Smooth muscle cell (in vitro differentiated cells): ENCODE data around the gene ARHGAP26. TPM values are rescaled to one million over a fixed set of nuclear protein-coding genes. Genes with fewer than 3 reads are reported as not detected.
A peak's percentile ranks its signal among the peaks of the same experiment; 100 is the strongest.

Experiments used
- DNase-seq: peaks from one replicate; lab custom pipeline; 2025; ENCODE audit not compliant: unreplicated experiment; lab: John Stamatoyannopoulos, UW
- H2AFZ ChIP-seq: fragments of 200-600 bp; sonication (generic); 2 replicates; pipeline ENCODE4 v1.6.0; 2016; ENCODE audit warnings: antibody characterized with exemption, low read depth, mild to moderate bottlenecking
- H3F3A ChIP-seq: fragments of 200-600 bp; sonication (generic); 2 replicates; pipeline ENCODE4 v1.6.0; 2017; ENCODE audit warnings: antibody characterized with exemption, low read depth
- H3K27ac ChIP-seq: fragments of 200-600 bp; sonication (generic); 2 replicates; pipeline ENCODE4 v1.5.1; 2016; ENCODE audit warnings: low read depth, mild to moderate bottlenecking
- H3K27me3 ChIP-seq: fragments of 200-600 bp; sonication (generic); 2 replicates; pipeline ENCODE4 v1.6.1; 2016; ENCODE audit warnings: low read depth, mild to moderate bottlenecking
- H3K36me3 ChIP-seq: fragments of 200-600 bp; sonication (generic); 2 replicates; pipeline ENCODE4 v1.5.1; 2016; ENCODE audit warnings: low read depth
- H3K4me1 ChIP-seq: fragments of 200-600 bp; sonication (generic); 2 replicates; pipeline ENCODE4 v1.5.1; 2016; ENCODE audit warnings: low read depth
- H3K4me2 ChIP-seq: fragments of 200-600 bp; sonication (generic); 2 replicates; pipeline ENCODE4 v1.6.0; 2016; ENCODE audit warnings: mild to moderate bottlenecking
- H3K4me3 ChIP-seq: fragments of 200-600 bp; sonication (generic); 2 replicates; pipeline ENCODE4 v1.5.1; 2016; ENCODE audit warnings: mild to moderate bottlenecking
- H3K79me2 ChIP-seq: fragments of 200-600 bp; sonication (generic); 2 replicates; pipeline ENCODE4 v1.6.0; 2016; ENCODE audit warnings: low read depth, mild to moderate bottlenecking
- H3K9ac ChIP-seq: fragments of 200-600 bp; sonication (generic); 2 replicates; pipeline ENCODE4 v1.6.0; 2016; ENCODE audit warnings: low read depth
- H3K9me3 ChIP-seq: fragments of 200-600 bp; sonication (generic); replicated peaks from 2 replicates; pipeline ENCODE4 v1.5.1; 2016; ENCODE audit warnings: low read depth
- H4K20me1 ChIP-seq: fragments of 200-600 bp; sonication (generic); 2 replicates; pipeline ENCODE4 v1.6.0; 2016; ENCODE audit warnings: low read depth
- WGBS: methylation state at CpG from one replicate; pipeline ENCODE4 v1.1.7; 2016; ENCODE audit warnings: low lambda C conversion rate; 5-methylcytosine and 5-hydroxymethylcytosine counted together
- polyA plus RNA-seq: library from polyadenylated mRNA; unstranded; fragments of >200 nt; fragmentation: Nextera tagmentation; extraction: Ambion mirVana; gene quantifications from 2 replicates; pipeline ENCODE4 v1.2.1, GENCODE V29; 2016
- total RNA-seq: library from RNA; depleted of rRNA; stranded (reverse); fragments of >200 nt; gene quantifications from 2 replicates; pipeline ENCODE4 v1.2.3, GENCODE V29; 2014
- TF ChIP-seq, protein P1 (sequence below): fragments of 200-600 bp; sonication (generic); IDR thresholded peaks from 2 replicates; pipeline ENCODE4 v1.5.1; 2017; ENCODE audit warnings: borderline replicate concordance, mild to moderate bottlenecking, antibody characterized with exemption; ENCODE audit not compliant: insufficient read depth, poor library complexity, severe bottlenecking

The ARHGAP26 gene
- total and polyA plus RNA-seq, 2 experiments from 2014 or later = 2.2 to 5.1 TPM

DNA sequence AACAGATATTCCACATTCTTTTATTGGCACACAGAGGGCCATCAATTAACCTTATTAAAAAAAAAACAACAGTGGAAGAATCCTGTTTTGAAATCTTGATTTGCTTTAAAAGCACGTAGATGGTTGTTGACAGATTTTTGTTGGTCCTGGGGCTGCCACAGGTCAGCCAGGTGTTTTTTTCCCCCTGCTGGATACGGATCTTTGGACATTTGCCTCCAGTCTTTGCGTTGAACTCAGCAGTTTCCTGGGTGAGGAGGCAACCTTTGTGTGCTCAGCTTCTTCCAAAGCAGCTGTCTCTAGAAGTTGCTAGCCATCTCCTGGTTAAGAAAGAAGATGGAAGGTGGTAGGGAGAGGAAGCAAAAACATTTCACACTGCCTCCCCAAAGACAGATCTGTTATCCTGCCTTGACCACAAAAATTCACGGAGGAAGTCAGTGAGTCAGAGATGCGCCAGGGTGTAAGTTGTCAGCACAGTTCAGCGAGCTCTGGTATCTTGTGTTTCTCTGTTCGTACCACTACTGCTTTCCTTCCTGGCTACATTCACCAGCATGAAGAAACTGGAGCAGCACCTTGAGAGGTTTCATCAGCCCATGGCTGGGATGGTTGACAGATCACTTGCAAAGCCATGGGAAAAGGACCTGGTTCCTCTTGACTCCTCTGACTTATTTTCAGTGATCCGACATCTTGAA lies 207.3 kb downstream of the ARHGAP26 start:
- Histone ChIP-seq H4K20me1 (no peaks in the 10 kb centered on the region), H3K27ac (peak overlapping the region; percentile 81), H3K4me1 (peaks cover 13% of the 10 kb centered on the region), H3K9me3 (no peaks in the 10 kb centered on the region), H3K4me3 (no peak overlapping the region), H3K27me3 (no peaks in the 10 kb centered on the region), H3K79me2 (no peaks in the 10 kb centered on the region), H3F3A (peaks cover 17% of the 10 kb centered on the region), H3K36me3 (no peaks in the 10 kb centered on the region), H3K9ac (peak overlapping the region; percentile 32), H2AFZ (no peak overlapping the region), H3K4me2 (peak overlapping the region; percentile 36)
- TF ChIP-seq, protein P1, sequence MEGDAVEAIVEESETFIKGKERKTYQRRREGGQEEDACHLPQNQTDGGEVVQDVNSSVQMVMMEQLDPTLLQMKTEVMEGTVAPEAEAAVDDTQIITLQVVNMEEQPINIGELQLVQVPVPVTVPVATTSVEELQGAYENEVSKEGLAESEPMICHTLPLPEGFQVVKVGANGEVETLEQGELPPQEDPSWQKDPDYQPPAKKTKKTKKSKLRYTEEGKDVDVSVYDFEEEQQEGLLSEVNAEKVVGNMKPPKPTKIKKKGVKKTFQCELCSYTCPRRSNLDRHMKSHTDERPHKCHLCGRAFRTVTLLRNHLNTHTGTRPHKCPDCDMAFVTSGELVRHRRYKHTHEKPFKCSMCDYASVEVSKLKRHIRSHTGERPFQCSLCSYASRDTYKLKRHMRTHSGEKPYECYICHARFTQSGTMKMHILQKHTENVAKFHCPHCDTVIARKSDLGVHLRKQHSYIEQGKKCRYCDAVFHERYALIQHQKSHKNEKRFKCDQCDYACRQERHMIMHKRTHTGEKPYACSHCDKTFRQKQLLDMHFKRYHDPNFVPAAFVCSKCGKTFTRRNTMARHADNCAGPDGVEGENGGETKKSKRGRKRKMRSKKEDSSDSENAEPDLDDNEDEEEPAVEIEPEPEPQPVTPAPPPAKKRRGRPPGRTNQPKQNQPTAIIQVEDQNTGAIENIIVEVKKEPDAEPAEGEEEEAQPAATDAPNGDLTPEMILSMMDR = no peak
- 42% methylated on average over 8 of the region's 8 CpGs for WGBS
- DNase-seq = no peak

GRCh38 chr5:142978252-142978651 lies 208.1 kb downstream of the ARHGAP26 start:
- no peaks in the 10 kb centered on the region for H3K9me3 ChIP-seq
- TF ChIP-seq, protein P1 = no peak
- 98% methylated on average over 2 of the region's 2 CpGs for WGBS
- H3K79me2 ChIP-seq = no peaks in the 10 kb centered on the region
- H3K27me3 ChIP-seq = no peaks in the 10 kb centered on the region
- H3K36me3 ChIP-seq = no peaks in the 10 kb centered on the region
- peak overlapping the region; percentile 81 for H3K27ac ChIP-seq
- H3K4me3 ChIP-seq = no peak overlapping the region
- peak overlapping the region; percentile 32 for H3K9ac ChIP-seq
- H4K20me1 ChIP-seq = no peaks in the 10 kb centered on the region
- peaks cover 19% of the 10 kb centered on the region for H3K4me1 ChIP-seq
- no peak for DNase-seq
- peak overlapping the region; percentile 36 for H3K4me2 ChIP-seq
- H3F3A ChIP-seq = peaks cover 17% of the 10 kb centered on the region
- no peak overlapping the region for H2AFZ ChIP-seq

GRCh38 chr5:142978726-142979125 lies 208.5 kb downstream of the ARHGAP26 start:
- no peaks in the 10 kb centered on the region for H3K27me3 ChIP-seq
- peak overlapping the region; percentile 81 for H3K27ac ChIP-seq
- DNase-seq = no peak
- H3K9ac ChIP-seq = no peak overlapping the region
- no peak overlapping the region for H2AFZ ChIP-seq
- H4K20me1 ChIP-seq = no peaks in the 10 kb centered on the region
- H3K36me3 ChIP-seq = no peaks in the 10 kb centered on the region
- TF ChIP-seq, protein P1 = no peak
- no peak overlapping the region for H3K4me3 ChIP-seq
- H3K4me1 ChIP-seq = peaks cover 23% of the 10 kb centered on the region
- H3F3A ChIP-seq = peaks cover 17% of the 10 kb centered on the region
- no peaks in the 10 kb centered on the region for H3K79me2 ChIP-seq
- 73% methylated on average over 1 of the region's 1 CpG for WGBS
- H3K9me3 ChIP-seq = no peaks in the 10 kb centered on the region
- no peak overlapping the region for H3K4me2 ChIP-seq

GRCh38 chr5:142979636-142980035 lies 209.5 kb downstream of the ARHGAP26 start:
- Histone ChIP-seq H3K9me3 (no peaks in the 10 kb centered on the region), H3K27ac (no peak overlapping the region), H3K4me3 (no peak overlapping the region), H2AFZ (no peak overlapping the region), H3K27me3 (no peaks in the 10 kb centered on the region), H3F3A (peaks cover 17% of the 10 kb centered on the region), H3K36me3 (no peaks in the 10 kb centered on the region), H4K20me1 (no peaks in the 10 kb centered on the region), H3K9ac (no peak overlapping the region), H3K79me2 (no peaks in the 10 kb centered on the region), H3K4me1 (peaks cover 26% of the 10 kb centered on the region), H3K4me2 (no peak overlapping the region)
- 82% methylated on average over 3 of the region's 3 CpGs for WGBS
- TF ChIP-seq, protein P1 = no peak
- no peak for DNase-seq
